NCI-H82 treated with DMSO at 0.1 percent for 48 hours (cell line): ENCODE measurements around the gene CLMP.
A peak's percentile ranks its signal among the peaks of the same experiment; 100 is the strongest.
"Not testable (repeated sequence)": the region's sequence is repeated elsewhere in the genome, so short reads cannot be mapped to it uniquely, and the experiment has no call there.

ENCODE experiments used
- DNase-seq: peaks from one replicate; lab custom pipeline; 2025; ENCODE audit not compliant: unreplicated experiment; lab: John Stamatoyannopoulos, UW

Gene CLMP

DNA sequence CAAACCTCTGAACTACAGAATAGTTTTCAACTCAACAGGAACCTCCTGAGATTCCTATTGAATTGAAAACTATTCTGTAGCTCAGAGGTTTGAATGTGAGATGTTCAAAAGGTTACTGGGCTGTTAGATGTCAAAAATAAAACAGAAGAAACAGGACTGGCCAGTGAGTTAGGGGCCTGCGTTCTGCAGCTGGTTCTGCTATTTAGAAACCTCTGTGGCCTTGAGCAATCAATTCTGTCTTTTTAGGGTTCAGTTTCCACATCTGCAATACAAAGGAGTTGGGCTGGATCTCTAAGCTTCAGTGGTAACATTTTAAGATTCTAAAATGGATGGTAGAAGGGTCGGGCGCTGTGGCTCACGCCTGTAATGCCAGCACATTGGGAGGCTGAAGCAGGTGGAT lies 55.8 kb downstream of the CLMP start:
- DNase-seq: no peak

DNA sequence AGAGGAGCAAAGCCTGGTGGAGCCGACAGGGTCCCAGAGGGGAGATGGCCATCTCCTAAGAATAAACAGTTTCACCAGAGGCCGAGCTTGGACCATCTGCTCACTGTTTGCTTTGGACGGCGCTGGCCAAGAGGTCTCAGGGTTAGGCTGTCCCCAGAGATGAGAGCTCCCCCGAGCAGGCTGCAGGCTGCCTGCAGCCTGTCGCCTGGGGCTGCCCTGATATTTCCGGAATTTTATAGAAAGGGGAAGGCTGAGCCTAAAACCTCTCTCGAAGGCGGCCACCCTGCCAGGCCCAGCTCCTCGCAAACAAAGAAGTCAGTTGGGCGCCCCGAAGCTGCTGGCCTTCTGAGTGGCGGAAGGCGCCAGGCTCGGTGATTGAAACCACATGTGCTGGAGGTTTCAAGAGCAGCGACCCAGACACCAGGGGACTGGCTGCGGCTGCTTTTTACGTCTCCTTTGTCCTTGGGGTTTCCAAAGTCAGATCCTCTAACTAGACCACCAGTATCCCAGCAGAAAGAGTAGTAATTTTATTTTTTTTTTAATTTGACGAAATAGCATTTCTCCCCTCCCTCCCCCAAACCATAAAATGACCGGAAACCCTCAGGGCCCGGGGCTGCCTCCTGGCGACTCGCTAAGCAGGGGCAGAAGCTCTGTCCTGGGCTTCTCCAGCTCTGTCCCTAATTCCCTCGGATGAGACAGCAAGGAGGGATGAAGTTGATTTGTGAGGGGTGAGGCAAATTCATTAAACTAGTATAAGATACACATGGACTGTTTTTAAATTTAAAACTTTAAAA lies 57.4 kb downstream of the CLMP start:
- no peak for DNase-seq

DNA sequence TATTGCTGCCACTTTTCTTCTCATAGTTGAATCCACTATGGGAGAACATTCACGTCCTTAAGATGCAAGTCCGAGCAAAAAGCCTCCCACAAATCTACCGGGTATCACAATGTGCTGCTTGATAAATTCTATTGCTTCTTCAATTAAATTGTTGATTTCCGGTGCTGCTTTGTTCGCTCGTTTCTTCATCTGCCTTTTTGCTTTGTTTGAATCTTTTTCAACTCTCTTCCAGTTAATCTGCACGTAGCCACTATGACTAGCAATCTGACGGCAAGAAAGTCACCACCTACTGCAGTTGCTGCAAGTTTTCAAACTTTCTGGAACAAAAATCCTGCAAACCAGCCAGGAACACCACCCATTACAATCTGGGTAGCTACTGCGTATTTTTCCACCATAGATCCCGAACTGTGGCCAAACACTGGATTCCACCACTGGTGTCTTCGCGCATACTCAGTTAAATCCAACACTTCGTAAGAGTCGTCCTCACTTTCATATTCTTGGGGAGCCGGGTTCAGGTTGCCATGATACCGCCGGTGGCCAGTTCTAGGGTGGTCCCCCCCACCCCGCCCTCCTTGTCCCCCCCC lies 59.1 kb downstream of the CLMP start:
- no peak for DNase-seq

DNA sequence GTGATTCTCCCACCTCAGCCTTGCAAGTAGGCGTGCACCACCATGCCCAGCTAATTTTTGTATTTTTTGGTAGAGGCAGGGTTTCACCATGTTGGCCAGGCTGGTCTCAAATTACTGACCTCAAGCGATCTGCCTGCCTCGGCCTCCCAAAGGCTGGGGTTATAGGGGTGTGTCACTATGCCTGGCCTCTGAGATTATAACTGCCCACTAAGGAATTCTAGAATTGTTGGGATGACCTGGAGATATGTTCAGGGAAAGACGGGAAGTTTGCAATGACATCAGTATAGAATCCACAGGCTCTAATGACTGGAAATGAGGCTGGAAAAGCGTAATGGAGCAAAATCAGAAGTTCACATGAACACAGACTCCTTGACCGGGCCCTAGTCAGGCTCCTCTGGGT lies 62.2 kb downstream of the CLMP start:
- DNase-seq: no peak

DNA sequence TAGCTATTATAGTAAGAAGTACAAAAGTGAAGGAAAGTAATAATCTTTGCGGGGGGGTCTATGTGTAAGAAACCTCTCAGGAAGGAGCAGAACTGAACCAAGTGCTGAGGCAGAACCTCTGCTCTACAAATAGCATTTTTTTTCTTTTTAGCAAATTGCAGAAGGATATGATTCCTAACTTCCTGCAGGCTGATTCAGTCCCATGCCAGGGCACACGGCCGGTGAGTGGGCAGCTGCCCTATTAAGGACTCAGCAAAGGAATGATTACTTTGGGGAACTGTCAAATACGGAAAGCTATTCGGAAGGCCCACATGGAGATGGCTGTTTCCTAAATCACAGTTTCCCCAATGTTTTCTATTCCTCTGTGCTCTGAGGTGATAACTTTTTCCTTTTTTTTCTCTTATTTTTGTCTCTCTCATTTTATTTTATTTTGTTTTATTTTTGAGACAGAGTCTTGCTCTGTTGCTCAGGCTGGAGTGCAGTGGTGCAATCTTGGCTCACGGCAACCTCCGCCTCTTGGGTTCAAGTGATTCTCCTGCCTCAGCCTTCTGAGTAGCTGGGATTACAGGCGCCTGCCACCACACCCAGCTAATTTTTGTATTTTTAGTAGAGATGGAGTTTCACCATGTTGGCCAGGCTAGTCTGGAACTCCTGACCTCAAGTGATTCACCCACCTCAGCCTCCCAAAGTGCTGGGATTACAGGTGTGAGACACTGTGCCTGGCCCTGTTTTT lies 62.8 kb downstream of the CLMP start:
- DNase-seq: not testable (repeated sequence)

DNA sequence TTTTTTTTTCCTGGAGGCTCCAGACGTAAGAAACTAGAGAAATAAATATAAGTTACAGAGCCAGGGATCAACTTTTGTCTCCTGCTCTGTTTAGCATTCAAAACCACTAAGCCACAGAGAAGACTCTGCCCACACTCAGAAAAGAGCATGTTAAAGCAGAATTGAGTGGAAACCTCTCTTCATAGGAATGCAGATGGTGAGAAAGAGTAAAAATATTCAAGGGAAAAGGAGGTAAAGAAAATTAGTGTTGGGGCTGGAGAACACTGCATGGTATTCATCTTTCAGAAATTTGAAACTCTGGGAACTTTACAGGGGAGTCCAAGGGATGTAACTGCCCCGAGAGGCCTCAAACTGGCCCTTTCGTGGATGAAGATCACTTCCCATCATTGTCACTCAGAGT lies 65.1 kb downstream of the CLMP start:
- no peak for DNase-seq

DNA sequence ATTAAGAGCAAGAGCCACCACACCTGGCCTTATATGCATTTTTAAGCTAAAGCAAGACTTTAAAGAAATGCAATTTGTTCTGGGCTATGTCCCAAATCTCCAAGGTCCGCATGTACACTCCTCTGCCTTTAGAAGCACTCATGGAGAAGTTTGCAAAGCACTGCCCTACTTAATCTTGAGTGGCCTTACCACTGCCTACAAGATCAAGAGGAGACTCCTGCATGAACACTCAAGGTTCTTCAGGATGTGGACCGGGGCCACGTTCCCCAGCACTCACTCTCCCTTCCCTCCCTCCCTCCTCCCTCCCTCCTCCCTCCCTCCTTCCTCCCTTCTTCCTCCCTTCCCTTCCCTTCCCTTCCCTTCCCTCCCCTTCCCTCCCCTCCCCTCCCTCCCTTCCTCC lies 69.9 kb downstream of the CLMP start:
- DNase-seq: no peak

DNA sequence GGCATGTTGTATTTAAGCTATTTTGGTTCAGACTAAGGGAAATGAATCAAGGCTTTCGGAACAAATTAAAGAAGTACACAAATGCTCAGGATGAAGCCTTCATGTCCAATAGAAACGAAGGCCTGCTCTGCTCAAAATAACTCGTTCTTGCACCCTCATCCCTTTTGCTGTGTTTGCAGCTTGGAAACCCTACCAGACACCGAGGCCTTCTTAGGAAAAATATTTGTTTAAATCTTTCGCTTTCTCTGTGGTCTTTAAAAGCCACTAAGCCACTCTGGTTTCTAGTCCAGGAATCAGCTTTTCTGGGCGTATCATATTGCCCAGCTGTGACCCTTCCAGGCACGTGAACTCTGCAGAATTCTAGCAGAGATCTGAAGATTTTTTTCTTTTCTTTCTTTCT lies 72.2 kb downstream of the CLMP start:
- DNase-seq: no peak

DNA sequence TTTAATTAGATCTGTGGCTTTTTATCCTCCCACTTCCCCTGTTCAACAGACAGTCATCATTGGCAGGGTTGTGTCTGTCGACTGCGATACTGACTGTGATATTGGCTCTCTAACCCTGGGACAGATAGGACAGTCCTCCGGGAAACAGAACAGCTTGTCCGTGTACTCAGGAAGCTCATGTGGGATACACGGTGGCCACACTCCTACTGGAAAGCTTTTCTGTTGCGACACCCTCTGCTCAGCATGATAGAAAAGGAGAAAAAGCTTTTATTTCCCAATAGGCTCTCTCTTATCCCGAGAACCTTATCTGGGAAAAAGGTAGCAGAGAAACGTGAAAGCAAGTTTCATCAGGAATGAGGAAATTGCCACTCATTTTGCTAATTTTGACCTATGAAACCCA lies 72.7 kb downstream of the CLMP start:
- no peak for DNase-seq

DNA sequence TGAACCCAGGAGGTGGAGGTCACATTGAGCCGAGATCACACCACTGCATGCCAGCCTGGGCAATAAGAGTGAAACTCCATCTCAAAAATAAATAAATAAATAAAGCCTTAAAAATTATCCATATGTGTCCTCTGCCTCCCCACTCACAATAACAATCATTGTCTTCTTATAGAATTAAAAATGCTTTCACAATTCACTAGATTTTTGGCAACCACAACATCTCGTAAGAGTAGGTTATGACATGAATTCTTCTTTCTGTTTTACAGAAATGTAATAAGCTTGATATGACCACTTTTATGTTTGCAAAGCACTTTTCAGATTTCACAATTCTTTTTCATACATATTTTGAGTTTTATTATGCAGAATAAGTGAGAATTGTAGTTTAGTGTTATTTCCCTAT lies 78.6 kb downstream of the CLMP start:
- DNase-seq: no peak

DNA sequence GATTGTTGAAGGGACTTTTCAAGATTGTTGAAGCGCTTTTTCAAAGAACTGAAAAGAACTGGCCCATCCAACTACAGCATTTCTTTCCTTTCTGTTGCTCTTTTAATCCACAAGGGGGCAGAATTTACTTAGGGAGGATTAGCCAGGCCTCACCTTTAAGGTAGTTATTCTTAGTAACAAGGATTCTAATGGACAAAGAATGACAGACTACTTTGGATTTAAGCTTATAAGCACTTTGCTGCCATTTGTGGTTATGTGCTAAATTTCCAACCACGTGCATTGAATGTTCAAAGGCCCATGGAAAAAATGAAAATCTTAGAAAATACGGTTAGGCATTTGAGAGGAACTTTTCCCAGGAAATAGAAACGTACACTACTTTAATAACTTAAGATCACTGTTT lies 83.6 kb downstream of the CLMP start:
- peak; percentile 33 for DNase-seq

DNA sequence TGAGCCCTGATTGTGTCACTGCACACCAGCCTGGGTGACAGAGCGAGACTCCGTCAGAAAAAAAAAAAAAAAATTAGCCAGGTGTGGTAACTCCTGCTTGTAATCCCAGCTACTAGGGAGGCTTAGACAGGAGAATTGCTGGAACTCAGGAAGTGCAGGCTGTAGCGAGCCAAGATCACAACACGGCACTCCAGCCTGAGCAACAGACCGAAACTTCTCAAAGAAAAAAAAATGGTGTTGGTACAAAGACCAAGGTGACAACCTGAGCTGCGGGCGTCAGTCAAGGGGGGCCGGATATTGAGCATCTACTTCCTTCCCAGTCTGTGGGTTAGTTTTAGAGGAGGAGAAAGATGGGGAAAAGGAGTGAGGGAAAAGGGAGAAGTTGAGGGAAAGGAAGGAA lies 84.7 kb downstream of the CLMP start:
- DNase-seq: no peak

DNA sequence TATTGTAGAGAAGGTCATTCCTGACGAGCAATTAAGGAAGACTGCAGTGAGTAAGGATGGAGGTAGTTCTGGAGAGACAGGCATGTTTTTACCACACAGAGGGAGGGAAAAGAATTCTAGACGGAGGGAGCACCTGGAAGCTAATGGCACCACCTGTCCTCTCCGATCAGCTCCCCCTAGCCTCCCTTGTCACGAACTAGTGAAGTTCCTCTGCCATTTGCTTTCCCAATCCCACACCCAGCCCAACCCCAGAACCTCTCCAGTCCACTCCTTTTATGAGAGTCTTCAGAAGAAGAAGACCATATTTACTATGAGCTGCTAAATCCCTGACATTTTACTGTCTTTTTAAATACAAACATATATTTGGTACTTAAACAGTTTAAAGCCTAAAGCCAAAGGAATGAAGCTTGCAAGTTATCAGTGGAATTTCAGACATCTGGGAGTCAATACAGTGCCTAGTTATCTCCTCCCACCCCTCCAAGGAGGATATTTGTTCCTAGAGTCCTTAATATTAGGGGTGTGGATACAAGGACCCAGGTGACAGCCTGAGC lies 87.0 kb downstream of the CLMP start:
- no peak for DNase-seq

DNA sequence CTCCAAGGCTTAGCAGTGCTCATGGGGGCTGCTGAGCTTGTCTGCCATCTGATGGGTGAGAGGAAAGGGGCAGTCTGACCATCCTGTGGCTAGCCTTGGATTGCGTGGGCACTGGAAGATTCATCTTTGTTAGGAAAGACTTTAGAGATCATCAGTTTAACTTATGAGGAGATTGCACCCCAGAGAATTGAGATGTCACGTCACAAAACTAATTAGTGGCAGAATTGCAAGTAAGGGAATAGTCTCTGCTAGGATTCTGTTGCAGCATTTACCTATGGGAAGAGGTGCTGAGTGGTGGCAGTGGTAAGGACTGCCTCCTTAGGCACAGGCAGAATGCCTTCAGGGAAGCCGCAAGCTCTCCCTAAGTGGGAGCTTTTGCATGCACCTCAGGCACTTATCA lies 90.4 kb downstream of the CLMP start:
- no peak for DNase-seq

DNA sequence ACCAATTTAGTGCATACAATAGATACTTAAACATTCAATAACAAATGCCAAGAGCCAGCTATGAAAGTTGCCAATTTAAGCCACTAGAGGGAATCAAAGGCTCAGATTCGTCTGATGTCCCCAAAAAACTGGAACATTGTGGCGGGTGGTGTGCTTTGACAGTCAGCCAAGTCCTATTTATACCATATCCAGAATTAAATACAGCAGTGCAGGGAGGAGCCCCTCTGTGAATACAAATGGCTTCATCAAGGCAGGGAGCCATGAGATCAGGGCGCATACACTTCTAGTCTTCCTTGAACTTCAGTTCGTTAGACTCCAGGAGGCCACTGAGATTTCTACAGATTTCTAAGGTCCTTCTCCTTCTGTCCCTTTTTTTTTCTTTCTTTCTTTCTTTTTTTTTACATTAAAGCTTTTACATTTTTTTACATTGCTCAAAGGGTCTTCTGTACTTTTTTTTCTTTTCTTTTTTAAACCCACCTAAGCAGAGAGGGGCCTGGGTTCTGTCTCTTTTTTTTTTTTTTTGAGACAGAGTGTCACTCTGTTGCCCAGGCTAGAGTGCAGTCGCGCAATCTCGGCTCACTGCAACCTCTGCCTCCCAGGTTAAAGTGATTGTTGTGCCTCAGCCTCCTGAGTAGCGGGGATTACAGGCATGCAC lies 91.6 kb downstream of the CLMP start:
- peak; percentile 34 for DNase-seq

DNA sequence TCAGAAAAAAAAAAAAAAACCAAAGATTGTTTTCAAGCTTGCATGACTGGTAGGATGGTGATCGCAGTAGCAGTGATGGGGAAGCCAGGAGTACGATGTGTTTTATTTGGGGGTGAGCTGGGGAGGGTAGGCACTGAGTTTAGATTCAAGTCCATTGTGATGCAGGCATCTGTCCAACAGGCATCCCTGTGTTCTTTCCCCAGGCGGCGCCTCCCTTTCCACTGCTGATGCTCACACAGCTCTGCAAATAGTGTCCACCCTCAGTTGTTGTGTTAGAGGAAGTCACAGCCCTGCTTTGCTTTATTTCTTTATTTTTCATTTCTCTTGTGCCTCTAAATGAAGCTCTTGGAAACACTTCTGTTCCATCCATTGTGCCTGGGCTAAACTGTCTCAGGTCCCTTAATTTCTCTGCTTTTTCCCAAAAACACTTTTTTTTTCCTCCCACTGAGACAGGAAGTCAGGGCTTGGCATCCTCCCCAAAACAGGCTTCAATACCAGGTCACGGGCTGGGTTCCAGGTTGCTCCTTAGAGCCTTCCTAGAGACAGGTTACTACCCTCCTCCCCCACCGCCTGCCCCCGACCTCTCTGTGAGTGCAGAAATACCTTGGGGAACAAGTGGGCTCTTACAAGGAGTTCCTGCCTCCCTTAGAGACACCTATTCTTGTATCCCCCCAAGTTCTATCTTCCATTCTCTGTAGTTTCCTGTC lies 94.5 kb downstream of the CLMP start:
- DNase-seq: no peak

DNA sequence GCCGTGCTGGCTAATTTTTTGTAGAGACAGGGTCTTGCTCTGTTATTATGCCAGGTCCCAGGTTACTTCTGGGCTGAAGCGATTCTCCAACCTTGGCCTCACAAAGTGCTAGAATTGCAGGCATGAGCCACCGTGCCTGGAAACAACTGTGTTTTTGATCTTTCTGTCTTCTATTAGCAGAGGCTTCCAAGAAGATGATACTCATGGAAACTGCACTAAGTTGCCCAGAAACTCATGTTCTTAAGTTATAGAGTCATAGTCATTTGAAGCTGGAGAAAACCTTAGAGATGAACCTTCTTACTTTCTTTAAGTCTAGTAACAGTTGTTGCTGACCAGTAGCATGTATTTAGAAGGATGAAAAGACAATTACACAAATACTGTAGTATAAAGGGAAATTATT lies 96.1 kb downstream of the CLMP start:
- DNase-seq: no peak

DNA sequence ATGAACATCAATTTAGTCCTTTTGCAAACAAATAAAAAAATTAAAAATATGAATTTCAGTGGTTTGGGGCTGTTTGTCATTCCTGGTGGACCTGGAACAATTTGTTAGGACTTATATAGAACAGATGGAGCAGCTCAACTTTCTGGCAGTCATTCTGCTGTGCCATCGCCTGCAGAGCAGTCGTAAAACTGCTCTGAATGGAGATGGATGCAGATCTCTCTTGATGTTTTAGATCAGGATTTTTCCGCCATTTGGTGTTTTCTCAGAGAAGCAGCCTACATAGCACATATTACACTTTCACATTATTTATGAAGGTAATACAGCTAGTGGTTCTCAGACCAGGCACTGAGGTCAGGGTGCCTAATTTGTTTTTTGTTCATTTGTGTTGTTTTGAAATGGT lies 101.3 kb downstream of the CLMP start:
- no peak for DNase-seq

DNA sequence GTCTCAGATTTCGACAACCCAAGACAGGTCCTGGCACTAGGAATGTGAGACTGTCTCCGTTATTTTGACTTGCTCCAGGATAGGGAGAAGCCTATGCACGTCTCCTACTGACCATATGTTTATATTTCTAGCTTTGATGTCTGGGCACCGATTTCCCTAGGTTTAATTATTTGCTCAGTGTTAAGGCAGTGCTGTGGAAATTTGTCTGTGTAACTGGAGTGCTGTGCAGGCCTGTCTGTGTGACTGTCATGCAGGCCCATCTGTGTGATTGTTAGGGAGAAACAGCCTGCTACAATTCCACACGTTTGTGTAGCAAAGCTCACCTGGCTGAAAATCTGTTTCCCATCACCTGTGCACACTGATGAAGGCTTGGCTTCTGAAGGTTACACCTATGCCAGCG lies 103.5 kb downstream of the CLMP start:
- DNase-seq: no peak

DNA sequence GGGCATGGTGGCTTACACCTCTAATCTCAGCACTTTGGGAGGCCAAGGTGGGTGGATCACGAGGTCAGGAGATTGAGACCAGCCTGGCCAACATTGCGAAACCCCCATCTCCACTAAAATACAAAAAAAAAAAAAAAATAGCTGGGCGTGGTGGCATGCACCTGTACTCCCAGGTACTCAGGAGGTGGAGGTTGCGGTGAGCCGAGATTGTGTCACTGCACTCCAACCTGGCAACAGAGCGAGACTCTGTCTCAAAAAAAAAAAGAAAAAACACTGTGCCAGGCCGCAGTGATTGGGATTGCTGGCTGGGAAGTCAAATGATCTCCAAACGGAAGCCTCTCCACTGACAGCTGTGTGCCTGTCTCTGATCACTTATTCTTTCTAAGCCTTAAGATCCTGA lies 104.9 kb downstream of the CLMP start:
- DNase-seq: not testable (repeated sequence)

DNA sequence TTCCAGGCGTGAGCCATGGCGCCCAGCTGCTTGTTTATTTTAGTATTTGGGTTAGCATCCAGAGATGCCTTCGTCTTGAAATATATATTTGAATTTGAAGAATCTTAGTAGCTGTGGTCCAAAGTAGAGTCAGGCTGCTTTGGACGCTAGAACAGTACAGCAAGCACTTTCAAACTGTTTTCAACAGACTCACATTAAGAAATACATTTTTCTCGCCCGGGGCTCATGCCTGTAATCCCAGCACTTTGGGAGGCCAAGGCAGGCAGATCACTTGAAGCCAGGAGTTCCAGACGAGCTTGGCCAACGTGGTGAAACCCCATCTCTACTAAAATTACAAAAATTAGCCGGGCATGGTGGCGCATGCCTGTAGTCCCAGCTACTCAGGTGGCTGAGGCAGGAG lies 106.2 kb downstream of the CLMP start:
- not testable (repeated sequence) for DNase-seq
